Uterus (tissue), 2 donors: ENCODE measurements around the gene PIEZO2.

Source experiments
- POLR2A ChIP-seq, 2 donors: fragments of 450-650 bp; IDR thresholded peaks; one replicate each; pipeline ENCODE4 v1.6.1; 2016; ENCODE audit warnings: antibody characterized with exemption in 2 of 2, mild to moderate bottlenecking in 1 of 2, moderate library complexity in 1 of 2
- TF ChIP-seq, protein P1 (sequence below), 4 experiments: fragments of 200-600 bp in 2 of 4; fragments of 450-650 bp in 2 of 4; sonication (generic) in 2 of 4; IDR thresholded peaks; one replicate each; pipeline ENCODE4 v1.5.1; 2016 to 2019; ENCODE audit warnings: antibody characterized with exemption in 4 of 4, mild to moderate bottlenecking in 2 of 4, moderate library complexity in 1 of 4

DNA sequence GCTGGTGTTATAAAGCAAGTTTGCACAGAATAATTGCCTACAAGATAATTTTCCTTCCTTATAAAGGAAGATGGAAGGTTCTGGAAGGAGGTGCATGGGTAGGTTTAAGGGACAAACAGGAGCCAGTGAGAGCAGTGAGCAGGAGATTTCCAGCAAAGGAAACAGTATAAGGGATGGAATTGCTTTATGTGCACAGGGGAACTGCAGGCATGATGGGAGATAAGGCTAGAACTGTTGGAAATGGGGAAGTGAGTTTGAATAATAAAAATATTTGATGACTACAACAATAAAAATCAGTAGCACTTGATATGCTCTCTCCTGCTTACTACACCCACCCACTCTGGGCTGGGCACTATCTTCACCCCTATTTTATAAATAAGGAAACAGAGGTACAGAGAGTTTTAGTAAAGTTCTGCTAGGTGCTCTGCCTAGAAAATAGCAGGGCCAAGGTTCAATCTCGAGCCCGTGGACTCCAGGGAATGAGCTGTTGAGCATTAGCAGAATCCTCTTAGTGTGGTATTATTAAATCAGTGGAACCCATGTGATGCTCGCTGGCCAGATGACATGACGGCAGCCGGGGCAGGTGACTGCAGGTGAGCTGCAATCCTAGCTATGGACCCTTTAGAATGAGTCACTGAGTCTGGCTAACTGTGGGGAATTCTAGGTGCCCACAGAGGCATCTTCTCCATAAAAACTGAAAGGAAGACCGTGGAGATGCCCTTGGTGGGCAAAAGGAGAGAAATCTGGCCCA lies 302.5 kb downstream of the PIEZO2 start:
- TF ChIP-seq, protein P1, sequence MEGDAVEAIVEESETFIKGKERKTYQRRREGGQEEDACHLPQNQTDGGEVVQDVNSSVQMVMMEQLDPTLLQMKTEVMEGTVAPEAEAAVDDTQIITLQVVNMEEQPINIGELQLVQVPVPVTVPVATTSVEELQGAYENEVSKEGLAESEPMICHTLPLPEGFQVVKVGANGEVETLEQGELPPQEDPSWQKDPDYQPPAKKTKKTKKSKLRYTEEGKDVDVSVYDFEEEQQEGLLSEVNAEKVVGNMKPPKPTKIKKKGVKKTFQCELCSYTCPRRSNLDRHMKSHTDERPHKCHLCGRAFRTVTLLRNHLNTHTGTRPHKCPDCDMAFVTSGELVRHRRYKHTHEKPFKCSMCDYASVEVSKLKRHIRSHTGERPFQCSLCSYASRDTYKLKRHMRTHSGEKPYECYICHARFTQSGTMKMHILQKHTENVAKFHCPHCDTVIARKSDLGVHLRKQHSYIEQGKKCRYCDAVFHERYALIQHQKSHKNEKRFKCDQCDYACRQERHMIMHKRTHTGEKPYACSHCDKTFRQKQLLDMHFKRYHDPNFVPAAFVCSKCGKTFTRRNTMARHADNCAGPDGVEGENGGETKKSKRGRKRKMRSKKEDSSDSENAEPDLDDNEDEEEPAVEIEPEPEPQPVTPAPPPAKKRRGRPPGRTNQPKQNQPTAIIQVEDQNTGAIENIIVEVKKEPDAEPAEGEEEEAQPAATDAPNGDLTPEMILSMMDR (IDR thresholded peaks at IDR 0.05) = no peak
- TF ChIP-seq POLR2A (IDR thresholded peaks at IDR 0.05) = no peak
